ENCODE data around the gene BLOC1S3. TPM values are rescaled to one million over a fixed set of nuclear protein-coding genes. Genes with fewer than 3 reads are reported as not detected.

BLOC1S3 gene
- total and polyA plus RNA-seq, 2 of the 13 experiments (the other 11 are each of a cell fraction or from before 2014, with no cell fraction given), result 4.3 to 4.8 TPM

DNA sequence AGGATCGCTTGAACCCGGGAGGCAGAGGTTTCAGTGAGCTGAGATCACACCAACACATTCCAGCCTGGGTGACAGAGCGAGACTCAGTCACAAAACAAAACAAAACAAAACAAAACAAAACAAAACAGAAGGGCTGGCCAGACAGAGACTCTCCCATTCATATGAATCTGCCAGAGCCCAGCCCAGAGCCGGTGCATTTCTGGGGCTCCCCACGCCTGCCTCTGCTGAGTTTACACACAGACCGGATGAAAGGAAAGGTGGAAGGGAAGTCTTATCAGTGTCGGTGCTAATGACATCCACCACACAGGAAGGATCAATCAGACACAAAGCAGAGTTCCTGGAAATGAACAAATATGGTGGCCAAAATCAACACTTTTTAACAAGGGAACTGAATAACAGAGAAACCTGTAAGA, 7.4 kb upstream of the BLOC1S3 start (continued):
- TF ChIP-seq, protein P1, sequence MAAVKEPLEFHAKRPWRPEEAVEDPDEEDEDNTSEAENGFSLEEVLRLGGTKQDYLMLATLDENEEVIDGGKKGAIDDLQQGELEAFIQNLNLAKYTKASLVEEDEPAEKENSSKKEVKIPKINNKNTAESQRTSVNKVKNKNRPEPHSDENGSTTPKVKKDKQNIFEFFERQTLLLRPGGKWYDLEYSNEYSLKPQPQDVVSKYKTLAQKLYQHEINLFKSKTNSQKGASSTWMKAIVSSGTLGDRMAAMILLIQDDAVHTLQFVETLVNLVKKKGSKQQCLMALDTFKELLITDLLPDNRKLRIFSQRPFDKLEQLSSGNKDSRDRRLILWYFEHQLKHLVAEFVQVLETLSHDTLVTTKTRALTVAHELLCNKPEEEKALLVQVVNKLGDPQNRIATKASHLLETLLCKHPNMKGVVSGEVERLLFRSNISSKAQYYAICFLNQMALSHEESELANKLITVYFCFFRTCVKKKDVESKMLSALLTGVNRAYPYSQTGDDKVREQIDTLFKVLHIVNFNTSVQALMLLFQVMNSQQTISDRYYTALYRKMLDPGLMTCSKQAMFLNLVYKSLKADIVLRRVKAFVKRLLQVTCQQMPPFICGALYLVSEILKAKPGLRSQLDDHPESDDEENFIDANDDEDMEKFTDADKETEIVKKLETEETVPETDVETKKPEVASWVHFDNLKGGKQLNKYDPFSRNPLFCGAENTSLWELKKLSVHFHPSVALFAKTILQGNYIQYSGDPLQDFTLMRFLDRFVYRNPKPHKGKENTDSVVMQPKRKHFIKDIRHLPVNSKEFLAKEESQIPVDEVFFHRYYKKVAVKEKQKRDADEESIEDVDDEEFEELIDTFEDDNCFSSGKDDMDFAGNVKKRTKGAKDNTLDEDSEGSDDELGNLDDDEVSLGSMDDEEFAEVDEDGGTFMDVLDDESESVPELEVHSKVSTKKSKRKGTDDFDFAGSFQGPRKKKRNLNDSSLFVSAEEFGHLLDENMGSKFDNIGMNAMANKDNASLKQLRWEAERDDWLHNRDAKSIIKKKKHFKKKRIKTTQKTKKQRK (IDR thresholded peaks at IDR 0.05; ENCODE audit: low read length), result no peak
- no peak for TF ChIP-seq BRD4 (CRISPR knock-in tag; IDR thresholded peaks at IDR 0.05)
- TF ChIP-seq ZNF746 (CRISPR knock-in tag; IDR thresholded peaks at IDR 0.05), result no peak
- TF ChIP-seq KLF11 (CRISPR knock-in tag; IDR thresholded peaks at IDR 0.05), result no peak
- no peak for TF ChIP-seq CHD4 (IDR thresholded peaks at IDR 0.05; ENCODE audit: borderline replicate concordance, low read length)
- TF ChIP-seq, protein P2, sequence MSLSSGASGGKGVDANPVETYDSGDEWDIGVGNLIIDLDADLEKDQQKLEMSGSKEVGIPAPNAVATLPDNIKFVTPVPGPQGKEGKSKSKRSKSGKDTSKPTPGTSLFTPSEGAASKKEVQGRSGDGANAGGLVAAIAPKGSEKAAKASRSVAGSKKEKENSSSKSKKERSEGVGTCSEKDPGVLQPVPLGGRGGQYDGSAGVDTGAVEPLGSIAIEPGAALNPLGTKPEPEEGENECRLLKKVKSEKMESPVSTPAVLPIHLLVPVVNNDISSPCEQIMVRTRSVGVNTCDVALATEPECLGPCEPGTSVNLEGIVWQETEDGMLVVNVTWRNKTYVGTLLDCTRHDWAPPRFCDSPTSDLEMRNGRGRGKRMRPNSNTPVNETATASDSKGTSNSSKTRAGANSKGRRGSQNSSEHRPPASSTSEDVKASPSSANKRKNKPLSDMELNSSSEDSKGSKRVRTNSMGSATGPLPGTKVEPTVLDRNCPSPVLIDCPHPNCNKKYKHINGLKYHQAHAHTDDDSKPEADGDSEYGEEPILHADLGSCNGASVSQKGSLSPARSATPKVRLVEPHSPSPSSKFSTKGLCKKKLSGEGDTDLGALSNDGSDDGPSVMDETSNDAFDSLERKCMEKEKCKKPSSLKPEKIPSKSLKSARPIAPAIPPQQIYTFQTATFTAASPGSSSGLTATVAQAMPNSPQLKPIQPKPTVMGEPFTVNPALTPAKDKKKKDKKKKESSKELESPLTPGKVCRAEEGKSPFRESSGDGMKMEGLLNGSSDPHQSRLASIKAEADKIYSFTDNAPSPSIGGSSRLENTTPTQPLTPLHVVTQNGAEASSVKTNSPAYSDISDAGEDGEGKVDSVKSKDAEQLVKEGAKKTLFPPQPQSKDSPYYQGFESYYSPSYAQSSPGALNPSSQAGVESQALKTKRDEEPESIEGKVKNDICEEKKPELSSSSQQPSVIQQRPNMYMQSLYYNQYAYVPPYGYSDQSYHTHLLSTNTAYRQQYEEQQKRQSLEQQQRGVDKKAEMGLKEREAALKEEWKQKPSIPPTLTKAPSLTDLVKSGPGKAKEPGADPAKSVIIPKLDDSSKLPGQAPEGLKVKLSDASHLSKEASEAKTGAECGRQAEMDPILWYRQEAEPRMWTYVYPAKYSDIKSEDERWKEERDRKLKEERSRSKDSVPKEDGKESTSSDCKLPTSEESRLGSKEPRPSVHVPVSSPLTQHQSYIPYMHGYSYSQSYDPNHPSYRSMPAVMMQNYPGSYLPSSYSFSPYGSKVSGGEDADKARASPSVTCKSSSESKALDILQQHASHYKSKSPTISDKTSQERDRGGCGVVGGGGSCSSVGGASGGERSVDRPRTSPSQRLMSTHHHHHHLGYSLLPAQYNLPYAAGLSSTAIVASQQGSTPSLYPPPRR (CRISPR knock-in tag; IDR thresholded peaks at IDR 0.05; ENCODE audit: borderline replicate concordance), result peak; percentile 64; the same call in 1 of the 2 replicates
- peak; percentile 47; the same call in 1 of the 2 replicates for TF ChIP-seq TARDBP (CRISPR knock-in tag; IDR thresholded peaks at IDR 0.05)
- TF ChIP-seq ZNF703 (CRISPR knock-in tag; IDR thresholded peaks at IDR 0.05; ENCODE audit: borderline replicate concordance), result no peak
- no peak for TF ChIP-seq ZNF780A (CRISPR knock-in tag; IDR thresholded peaks at IDR 0.05)
- TF ChIP-seq, protein P3, sequence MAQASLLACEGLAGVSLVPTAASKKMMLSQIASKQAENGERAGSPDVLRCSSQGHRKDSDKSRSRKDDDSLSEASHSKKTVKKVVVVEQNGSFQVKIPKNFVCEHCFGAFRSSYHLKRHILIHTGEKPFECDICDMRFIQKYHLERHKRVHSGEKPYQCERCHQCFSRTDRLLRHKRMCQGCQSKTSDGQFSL (CRISPR knock-in tag; IDR thresholded peaks at IDR 0.05), result no peak
- TF ChIP-seq PHF5A (CRISPR knock-in tag; IDR thresholded peaks at IDR 0.05; ENCODE audit: low read depth, unreplicated experiment), result no peak
- no peak for TF ChIP-seq ARNT (IDR thresholded peaks at IDR 0.05)
- TF ChIP-seq ZNF644 (CRISPR knock-in tag; IDR thresholded peaks at IDR 0.05; ENCODE audit: low read depth), result no peak
- TF ChIP-seq ZNF749 (CRISPR knock-in tag; IDR thresholded peaks at IDR 0.05; ENCODE audit: borderline replicate concordance), result no peak
- TF ChIP-seq HHEX (CRISPR knock-in tag; IDR thresholded peaks at IDR 0.05), result no peak
- TF ChIP-seq PTBP1 (IDR thresholded peaks at IDR 0.05; ENCODE audit: low read depth, low read length, poor library complexity, severe bottlenecking), result no peak
- TF ChIP-seq HDAC1 (CRISPR knock-in tag; IDR thresholded peaks at IDR 0.05), result peak; percentile 57
- TF ChIP-seq ZNF441 (CRISPR knock-in tag; IDR thresholded peaks at IDR 0.05; ENCODE audit: borderline replicate concordance), result 0 out of 2 replicates have a peak, but pooled peaks have one; percentile 24
- no peak for TF ChIP-seq ZNF468 (CRISPR knock-in tag; IDR thresholded peaks at IDR 0.05)
- TF ChIP-seq, protein P4, sequence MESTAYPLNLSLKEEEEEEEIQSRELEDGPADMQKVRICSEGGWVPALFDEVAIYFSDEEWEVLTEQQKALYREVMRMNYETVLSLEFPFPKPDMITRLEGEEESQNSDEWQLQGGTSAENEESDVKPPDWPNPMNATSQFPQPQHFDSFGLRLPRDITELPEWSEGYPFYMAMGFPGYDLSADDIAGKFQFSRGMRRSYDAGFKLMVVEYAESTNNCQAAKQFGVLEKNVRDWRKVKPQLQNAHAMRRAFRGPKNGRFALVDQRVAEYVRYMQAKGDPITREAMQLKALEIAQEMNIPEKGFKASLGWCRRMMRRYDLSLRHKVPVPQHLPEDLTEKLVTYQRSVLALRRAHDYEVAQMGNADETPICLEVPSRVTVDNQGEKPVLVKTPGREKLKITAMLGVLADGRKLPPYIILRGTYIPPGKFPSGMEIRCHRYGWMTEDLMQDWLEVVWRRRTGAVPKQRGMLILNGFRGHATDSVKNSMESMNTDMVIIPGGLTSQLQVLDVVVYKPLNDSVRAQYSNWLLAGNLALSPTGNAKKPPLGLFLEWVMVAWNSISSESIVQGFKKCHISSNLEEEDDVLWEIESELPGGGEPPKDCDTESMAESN (CRISPR knock-in tag; conservative IDR thresholded peaks at IDR 0.05), result no peak

All from HepG2 (cell line).